ENCODE measurements around the gene PPP6C.
"Not testable (repeated sequence)": the region's sequence is repeated elsewhere in the genome, so short reads cannot be mapped to it uniquely, and the experiment has no call there.

Gene PPP6C

GRCh38 chr9:125189361-125190289 lies at the start of gene PPP6C:
Gene PPP6C (minus strand): TSS chr9:125189803. CDS start chr9:125189718, 85 bp downstream.
- DNase-seq, result peak; percentile 92

GRCh38 chr9:125238915-125239446 lies 49.4 kb upstream of the PPP6C start:
- DNase-seq, result no peak

- no peak for DNase-seq
Measured at GRCh38 chr9:125238127-125238914, 48.7 kb upstream of the PPP6C start.

GRCh38 chr9:125236520-125237159 lies 47.0 kb upstream of the PPP6C start:
- not testable (repeated sequence) for DNase-seq

- no peak for DNase-seq
Measured at GRCh38 chr9:125235804-125236519, 46.4 kb upstream of the PPP6C start.

GRCh38 chr9:125234099-125234498 lies 44.5 kb upstream of the PPP6C start:
- not testable (repeated sequence) for DNase-seq

- DNase-seq, result peak; percentile 99
Measured at GRCh38 chr9:125233678-125234077, 44.1 kb upstream of the PPP6C start.

GRCh38 chr9:125227761-125228160 lies 38.2 kb upstream of the PPP6C start:
- DNase-seq, result no peak

GRCh38 chr9:125224858-125225257 lies 35.3 kb upstream of the PPP6C start:
- DNase-seq, result not testable (repeated sequence)

- no peak for DNase-seq
Measured at GRCh38 chr9:125218621-125219020, 29.0 kb upstream of the PPP6C start.

GRCh38 chr9:125214186-125214585 lies 24.6 kb upstream of the PPP6C start:
- no peak for DNase-seq

GRCh38 chr9:125204477-125204876 lies 14.9 kb upstream of the PPP6C start:
- DNase-seq, result no peak

GRCh38 chr9:125202846-125203618 lies 13.4 kb upstream of the PPP6C start:
- no peak for DNase-seq

- peak; percentile 82 for DNase-seq
Measured at GRCh38 chr9:125200216-125201047, 10.8 kb upstream of the PPP6C start, which contains the start of gene RABEPK. Gene RABEPK (plus strand): TSS chr9:125200542. CDS start chr9:125203014, 2,472 bp downstream.

GRCh38 chr9:125195591-125195990 lies 6.0 kb upstream of the PPP6C start:
- not testable (repeated sequence) for DNase-seq

- DNase-seq, result not testable (repeated sequence)
Measured at GRCh38 chr9:125194466-125194865, 4.9 kb upstream of the PPP6C start.

- DNase-seq, result no peak
Measured at GRCh38 chr9:125190361-125190801, 778 bp upstream of the PPP6C start.

GRCh38 chr9:125189011-125189360 lies 617 bp downstream of the PPP6C start:
- DNase-seq, result no peak

- DNase-seq, result no peak
Measured at GRCh38 chr9:125183561-125183960, 6.0 kb downstream of the PPP6C start.

- peak; percentile 80 for DNase-seq
Measured at GRCh38 chr9:125183054-125183453, 6.5 kb downstream of the PPP6C start.
